DND-41 (cell line): Measurements from ENCODE around the gene PDZRN3.

ENCODE experiments used
- ATAC-seq: fragments of 200-7000 bp; cut with Tn5 transposase; 3 replicates; pipeline ENCODE4 v1.9.1; 2021; ENCODE audit warnings: low read depth; ENCODE audit not compliant: insufficient read depth
- DNase-seq: peaks from one replicate; pipeline ENCODE4 v3.0.0-alpha.2; 2020
- H2AFZ ChIP-seq: 2 replicates; pipeline ENCODE4 v1.6.0; 2012; ENCODE audit warnings: low read depth, low read length
- H3K27ac ChIP-seq: 2 replicates; pipeline ENCODE4 v1.5.1; 2012; ENCODE audit warnings: low read length, inconsistent platforms
- H3K27me3 ChIP-seq: fragments of 200-600 bp; sonication (generic); 2 replicates; pipeline ENCODE4 v1.6.0; 2012; ENCODE audit warnings: low read length, mild to moderate bottlenecking, inconsistent platforms; ENCODE audit not compliant: insufficient read depth, poor library complexity
- H3K36me3 ChIP-seq: 2 replicates; pipeline ENCODE4 v1.5.1; 2012; ENCODE audit warnings: low read length, inconsistent platforms; ENCODE audit not compliant: insufficient read depth
- H3K4me1 ChIP-seq: 2 replicates; pipeline ENCODE4 v1.5.1; 2012; ENCODE audit warnings: mild to moderate bottlenecking, low read length; ENCODE audit not compliant: insufficient read depth
- H3K4me2 ChIP-seq: 2 replicates; pipeline ENCODE4 v1.6.0; 2012; ENCODE audit warnings: mild to moderate bottlenecking, moderate library complexity, low read length, inconsistent platforms; ENCODE audit not compliant: insufficient read depth
- H3K4me3 ChIP-seq, 2 experiments: fragments of 200-600 bp in 1 of 2; shearing (Covaris generic) in 1 of 2; 2 replicates each; pipeline ENCODE4 v1.5.1; 2012 to 2016; ENCODE audit warnings: inconsistent platforms in 2 of 2, low read length in 2 of 2, mild to moderate bottlenecking in 2 of 2, low read depth in 1 of 2, moderate library complexity in 1 of 2
- H3K79me2 ChIP-seq: 2 replicates; pipeline ENCODE4 v1.6.0; 2012; ENCODE audit warnings: low read length, inconsistent platforms; ENCODE audit not compliant: insufficient read depth
- H3K9ac ChIP-seq: 2 replicates; pipeline ENCODE4 v1.6.0; 2012; ENCODE audit warnings: low read depth, mild to moderate bottlenecking, inconsistent platforms, low read length, moderate library complexity
- H3K9me3 ChIP-seq: 2 replicates; pipeline ENCODE4 v1.5.1; 2012; ENCODE audit warnings: low read length, moderate library complexity, mild to moderate bottlenecking, inconsistent platforms; ENCODE audit not compliant: insufficient read depth, severe bottlenecking
- H4K20me1 ChIP-seq: 2 replicates; pipeline ENCODE4 v1.6.0; 2012; ENCODE audit warnings: low read length; ENCODE audit not compliant: insufficient read depth
- CTCF ChIP-seq: IDR thresholded peaks from 2 replicates; pipeline ENCODE4 v1.5.1; 2012; ENCODE audit warnings: borderline replicate concordance, low read length, moderate library complexity, mild to moderate bottlenecking; ENCODE audit not compliant: poor library complexity, severe bottlenecking; ENCODE audit errors: extremely low read depth
- EZH2 ChIP-seq: IDR thresholded peaks from 3 replicates; pipeline ENCODE4 v1.6.1; 2012; ENCODE audit warnings: borderline replicate concordance, low read depth, mild to moderate bottlenecking, moderate library complexity, low read length, inconsistent platforms; ENCODE audit not compliant: severe bottlenecking

Gene PDZRN3

GRCh38 chr3:73383470-73384049 is 241.2 kb downstream of the PDZRN3 start:
- Histone ChIP-seq H2AFZ (no peak overlapping the region), H3K4me2 (no peak overlapping the region), H4K20me1 (no peaks in the 10 kb centered on the region), H3K36me3 (no peaks in the 10 kb centered on the region), H3K27ac (no peak overlapping the region), H3K4me3 (no peak overlapping the region), H3K9ac (no peak overlapping the region), H3K9me3 (no peaks in the 10 kb centered on the region), H3K27me3 (no peaks in the 10 kb centered on the region), H3K79me2 (no peaks in the 10 kb centered on the region), H3K4me1 (no peaks in the 10 kb centered on the region)
- no peak for DNase-seq
- TF ChIP-seq EZH2 = no peak
- TF ChIP-seq CTCF = no peak
- no peak for ATAC-seq

- no peak overlapping the region for H3K27ac ChIP-seq
- ATAC-seq = no peak
- H2AFZ ChIP-seq = no peak overlapping the region
- H3K4me1 ChIP-seq = no peaks in the 10 kb centered on the region
- H3K27me3 ChIP-seq = peaks cover 3% of the 10 kb centered on the region
- H3K36me3 ChIP-seq = no peaks in the 10 kb centered on the region
- H3K4me2 ChIP-seq = no peak overlapping the region
- no peak for TF ChIP-seq CTCF
- no peak for TF ChIP-seq EZH2
- H3K9ac ChIP-seq = no peak overlapping the region
- H3K9me3 ChIP-seq = no peaks in the 10 kb centered on the region
- no peak for DNase-seq
- H3K79me2 ChIP-seq = no peaks in the 10 kb centered on the region
- H3K4me3 ChIP-seq = no peak overlapping the region
- no peaks in the 10 kb centered on the region for H4K20me1 ChIP-seq
These were observed 243.2 kb downstream of the PDZRN3 start for GRCh38 chr3:73381551-73381950.

- Histone ChIP-seq H3K79me2 (no peaks in the 10 kb centered on the region), H3K4me3 (no peak overlapping the region), H3K27ac (no peak overlapping the region), H2AFZ (no peak overlapping the region), H3K36me3 (no peaks in the 10 kb centered on the region), H3K9me3 (no peaks in the 10 kb centered on the region), H3K27me3 (peaks cover 3% of the 10 kb centered on the region), H3K9ac (no peak overlapping the region), H4K20me1 (no peaks in the 10 kb centered on the region), H3K4me1 (no peaks in the 10 kb centered on the region), H3K4me2 (no peak overlapping the region)
- DNase-seq = no peak
- TF ChIP-seq EZH2 = no peak
- no peak for TF ChIP-seq CTCF
- no peak for ATAC-seq
These were observed 243.8 kb downstream of the PDZRN3 start for GRCh38 chr3:73380735-73381532.
